Skeletal muscle tissue (tissue), 4 donors: ENCODE measurements around the gene ERCC6L. TPM values are rescaled to one million over a fixed set of nuclear protein-coding genes. Genes with fewer than 3 reads are reported as not detected.
A peak's percentile ranks its signal among the peaks of the same experiment; 100 is the strongest.

Experiments
- H3K27ac ChIP-seq: one replicate; pipeline ENCODE4 v1.7.0; 2013; ENCODE audit warnings: mild to moderate bottlenecking, low read depth, low read length, inconsistent platforms
- H3K27me3 ChIP-seq, 3 donors: one replicate each; pipeline ENCODE4 v1.7.0; 2013; ENCODE audit warnings: low read length in 3 of 3; ENCODE audit not compliant: control insufficient read depth in 3 of 3, insufficient read depth in 3 of 3
- H3K36me3 ChIP-seq, 3 donors: one replicate each; pipeline ENCODE4 v1.7.0; 2013; ENCODE audit warnings: low read length in 3 of 3; ENCODE audit not compliant: control insufficient read depth in 3 of 3, insufficient read depth in 3 of 3
- H3K4me1 ChIP-seq, 3 donors: one replicate each; pipeline ENCODE4 v1.7.0; 2013; ENCODE audit warnings: low read length in 3 of 3, mild to moderate bottlenecking in 3 of 3; ENCODE audit not compliant: control insufficient read depth in 3 of 3, insufficient read depth in 3 of 3
- H3K4me3 ChIP-seq, 3 donors: one replicate each; pipeline ENCODE4 v1.7.0; 2013; ENCODE audit warnings: low read length in 3 of 3
- H3K9ac ChIP-seq, 3 donors: one replicate each; pipeline ENCODE4 v1.7.0; 2013; ENCODE audit warnings: low read length in 3 of 3, mild to moderate bottlenecking in 3 of 3, moderate library complexity in 2 of 3, low read depth in 1 of 3
- H3K9me3 ChIP-seq, 3 donors: one replicate each; pipeline ENCODE4 v1.7.0; 2013; ENCODE audit warnings: low read length in 3 of 3; ENCODE audit not compliant: control insufficient read depth in 3 of 3
- total RNA-seq: library from RNA; depleted of rRNA; stranded (reverse); fragments of >200 nt; gene quantifications from one replicate; pipeline ENCODE4 v1.2.3, GENCODE V29; 2014
- donor health status: Osteomylitis.

Gene ERCC6L
- total RNA-seq, 1 donor from 2014 or later = 0.52 TPM

GRCh38 chrX:72208126-72208800, 30.6 kb downstream of the ERCC6L start:
- Histone ChIP-seq H3K4me1 (no peaks in the 10 kb centered on the region), H3K9ac (no peak overlapping the region), H3K27ac (no peak overlapping the region), H3K36me3 (no peaks in the 10 kb centered on the region), H3K4me3 (no peak overlapping the region), H3K9me3 (no peaks in the 10 kb centered on the region), H3K27me3 (peaks cover 0 to 4% (median 0%) of the 10 kb centered on the region in 3 donors)

- Histone ChIP-seq H3K27ac (no peak overlapping the region), H3K36me3 (no peaks in the 10 kb centered on the region), H3K9me3 (no peaks in the 10 kb centered on the region), H3K27me3 (peaks cover 0 to 4% (median 0%) of the 10 kb centered on the region in 3 donors), H3K4me1 (no peaks in the 10 kb centered on the region), H3K4me3 (no peak overlapping the region), H3K9ac (no peak overlapping the region)
Observed at GRCh38 chrX:72207366-72207765, 31.5 kb downstream of the ERCC6L start.

GRCh38 chrX:72205706-72206105, 33.1 kb downstream of the ERCC6L start:
- Histone ChIP-seq H3K36me3 (no peaks in the 10 kb centered on the region), H3K4me3 (no peak overlapping the region), H3K9ac (no peak overlapping the region), H3K27me3 (peaks cover 0 to 4% (median 0%) of the 10 kb centered on the region in 3 donors), H3K27ac (no peak overlapping the region), H3K4me1 (no peaks in the 10 kb centered on the region), H3K9me3 (no peaks in the 10 kb centered on the region)

GRCh38 chrX:72203421-72203820, 35.4 kb downstream of the ERCC6L start:
- no peak overlapping the region for H3K9ac ChIP-seq
- H3K9me3 ChIP-seq = no peaks in the 10 kb centered on the region
- no peaks in the 10 kb centered on the region for H3K4me1 ChIP-seq
- peaks cover 0 to 2% (median 0%) of the 10 kb centered on the region in 3 donors for H3K36me3 ChIP-seq
- H3K4me3 ChIP-seq = no peak overlapping the region
- no peak overlapping the region for H3K27ac ChIP-seq
- peaks cover 0 to 4% (median 0%) of the 10 kb centered on the region in 3 donors for H3K27me3 ChIP-seq

- Histone ChIP-seq H3K36me3 (peaks cover 0 to 3% (median under 1%) of the 10 kb centered on the region in 3 donors), H3K9me3 (no peaks in the 10 kb centered on the region), H3K4me3 (no peak overlapping the region), H3K4me1 (no peaks in the 10 kb centered on the region), H3K27ac (no peak overlapping the region), H3K27me3 (peaks cover 0 to 4% (median 0%) of the 10 kb centered on the region in 3 donors), H3K9ac (no peak overlapping the region)
Observed at GRCh38 chrX:72202792-72203401, 35.9 kb downstream of the ERCC6L start.

- peaks cover 0 to 4% (median 0%) of the 10 kb centered on the region in 3 donors for H3K27me3 ChIP-seq
- no peaks in the 10 kb centered on the region for H3K9me3 ChIP-seq
- H3K4me1 ChIP-seq = no peaks in the 10 kb centered on the region
- peaks cover 0 to 10% (median 4%) of the 10 kb centered on the region in 3 donors for H3K36me3 ChIP-seq
- H3K4me3 ChIP-seq = no peak overlapping the region
- H3K27ac ChIP-seq = no peak overlapping the region
- no peak overlapping the region for H3K9ac ChIP-seq
Observed at GRCh38 chrX:72201836-72202536, 36.8 kb downstream of the ERCC6L start.

- H3K27ac ChIP-seq = no peak overlapping the region
- H3K9ac ChIP-seq = peak overlapping the region in 1 of 3 donors; percentile 33
- H3K4me1 ChIP-seq = peaks cover 9 to 16% (median 14%) of the 10 kb centered on the region in 3 donors
- no peaks in the 10 kb centered on the region for H3K9me3 ChIP-seq
- H3K36me3 ChIP-seq = peaks cover 0 to 7% (median 3%) of the 10 kb centered on the region in 3 donors
- H3K4me3 ChIP-seq = peak overlapping the region; percentile 59 to 90 (median 77)
- H3K27me3 ChIP-seq = no peaks in the 10 kb centered on the region
Observed at GRCh38 chrX:72182924-72183323, 55.9 kb downstream of the ERCC6L start.

GRCh38 chrX:72181178-72182125, 57.4 kb downstream of the ERCC6L start, which contains the start of gene PIN4:
TSS of gene PIN4 (plus strand) at chrX:72181757. CDS start at chrX:72181786, 29 bp downstream.
- Histone ChIP-seq H3K36me3 (no peaks in the 10 kb centered on the region), H3K9me3 (no peaks in the 10 kb centered on the region), H3K4me1 (peaks cover 9 to 16% (median 14%) of the 10 kb centered on the region in 3 donors), H3K27me3 (no peaks in the 10 kb centered on the region), H3K4me3 (peak within 1 kb of the TSS; percentile 77 to 94 (median 90)), H3K9ac (peak within 1 kb of the TSS; percentile 69 to 89 (median 85)), H3K27ac (peak within 1 kb of the TSS; percentile 42)

GRCh38 chrX:72180539-72180938, 58.3 kb downstream of the ERCC6L start:
- no peaks in the 10 kb centered on the region for H3K9me3 ChIP-seq
- H3K36me3 ChIP-seq = no peaks in the 10 kb centered on the region
- peaks cover 9 to 16% (median 14%) of the 10 kb centered on the region in 3 donors for H3K4me1 ChIP-seq
- peak overlapping the region; percentile 77 to 94 (median 90) for H3K4me3 ChIP-seq
- H3K27ac ChIP-seq = peak overlapping the region; percentile 42
- H3K27me3 ChIP-seq = no peaks in the 10 kb centered on the region
- H3K9ac ChIP-seq = peak overlapping the region in 2 of 3 donors; percentile 76 to 80
